GM21576 (cell line): ENCODE measurements around the gene FNTB.

ENCODE experiments used
- ATAC-seq: cut with Tn5 transposase; IDR thresholded peaks from one replicate; pipeline ENCODE4 v1.9.1; 2021; ENCODE audit warnings: mild to moderate bottlenecking, moderate library complexity; ENCODE audit not compliant: unreplicated experiment

The FNTB gene

DNA sequence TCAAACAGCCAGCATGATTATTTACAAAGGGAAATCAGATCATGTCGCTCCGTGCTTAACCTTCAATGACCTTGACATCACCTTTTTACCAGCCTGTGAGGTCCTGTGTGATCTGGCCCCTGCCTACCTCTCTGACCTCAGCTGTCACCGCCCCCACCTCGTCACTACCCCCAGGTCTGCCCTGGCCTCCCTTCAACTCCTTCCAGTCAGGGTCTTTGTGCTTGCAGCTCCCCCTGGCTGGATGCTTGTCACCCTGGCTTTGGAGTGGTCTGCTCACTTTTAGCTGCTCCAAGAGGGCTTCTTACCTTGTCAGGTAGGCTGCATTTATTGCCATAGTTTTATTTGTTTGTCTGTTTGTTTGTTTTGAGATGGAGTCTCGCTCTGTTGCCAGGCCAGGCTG is 123.8 kb downstream of the FNTB start:
- ATAC-seq: no peak
